CD8-positive, alpha-beta memory T cell (primary cell): ENCODE results near the gene OXSM. TPM values are rescaled to one million over a fixed set of nuclear protein-coding genes. Genes with fewer than 3 reads are reported as not detected.

Source experiments
- CTCF ChIA-PET: fragments of 350-600 bp; sonication (Branson Sonifier 250); formaldehyde crosslinking; loops from one replicate; lab custom pipeline; 2021; ENCODE audit warnings: antibody characterized with exemption; lab: Charles Lee
- POLR2A ChIA-PET: fragments of 350-600 bp; sonication (Branson Sonifier 250); formaldehyde crosslinking; loops from one replicate; lab custom pipeline; 2021; ENCODE audit warnings: antibody characterized with exemption; lab: Charles Lee
- DNase-seq, 5 donors: peaks; one replicate each; pipeline versions ENCODE4 v3.0.0 to v3.0.0-alpha.2; 2020 to 2022; ENCODE audit warnings: mixed read lengths in 1 of 5
- H3K27ac ChIP-seq: one replicate; pipeline ENCODE4 v1.7.0; 2013; ENCODE audit warnings: low read depth, mild to moderate bottlenecking, low read length, moderate library complexity
- H3K27me3 ChIP-seq: 2 replicates; pipeline ENCODE4 v1.7.0; 2013; ENCODE audit warnings: low read length, mild to moderate bottlenecking; ENCODE audit not compliant: insufficient read depth, poor library complexity, severe bottlenecking
- H3K36me3 ChIP-seq: 2 replicates; pipeline ENCODE4 v1.7.0; 2013; ENCODE audit warnings: mild to moderate bottlenecking, low read length, moderate library complexity; ENCODE audit not compliant: insufficient read depth
- H3K4me1 ChIP-seq: 2 replicates; pipeline ENCODE4 v1.7.0; 2013; ENCODE audit warnings: mild to moderate bottlenecking, low read length, moderate library complexity; ENCODE audit not compliant: insufficient read depth
- H3K4me3 ChIP-seq: 2 replicates; pipeline ENCODE4 v1.7.0; 2013; ENCODE audit warnings: mild to moderate bottlenecking, low read length
- H3K9me3 ChIP-seq: 2 replicates; pipeline ENCODE4 v1.7.0; 2013; ENCODE audit warnings: mild to moderate bottlenecking, low read length
- H3K27ac Mint-ChIP-seq, 8 donors: one replicate each; pipeline ENCODE4 v1.8.0; 2020 to 2021; ENCODE audit warnings: mixed read lengths in 8 of 8, mild to moderate bottlenecking in 6 of 8, inconsistent platforms in 3 of 8, moderate library complexity in 3 of 8
- H3K27me3 Mint-ChIP-seq, 2 donors: one replicate each; pipeline ENCODE4 v1.8.0; 2020 to 2021; ENCODE audit warnings: mixed read lengths in 2 of 2, mild to moderate bottlenecking in 1 of 2, moderate library complexity in 1 of 2
- H3K36me3 Mint-ChIP-seq, 3 donors: one replicate each; pipeline ENCODE4 v1.8.0; 2020 to 2021; ENCODE audit warnings: mixed read lengths in 3 of 3, inconsistent platforms in 1 of 3, mild to moderate bottlenecking in 1 of 3
- H3K4me1 Mint-ChIP-seq, 3 donors: one replicate each; pipeline ENCODE4 v1.8.0; 2020 to 2021; ENCODE audit warnings: mixed read lengths in 3 of 3, inconsistent platforms in 1 of 3, mild to moderate bottlenecking in 1 of 3
- H3K4me3 Mint-ChIP-seq, 7 donors: one replicate each; pipeline ENCODE4 v1.8.0; 2020 to 2021; ENCODE audit warnings: mixed read lengths in 7 of 7, mild to moderate bottlenecking in 6 of 7, moderate library complexity in 4 of 7, inconsistent platforms in 2 of 7
- H3K9me3 Mint-ChIP-seq, 5 donors: one replicate each; pipeline ENCODE4 v1.8.0; 2020 to 2022; ENCODE audit warnings: mixed read lengths in 5 of 5, mild to moderate bottlenecking in 3 of 5, moderate library complexity in 2 of 5, inconsistent platforms in 1 of 5
- polyA plus RNA-seq: library from polyadenylated mRNA; unstranded; fragments of 300-500 nt; fragmentation: Illumina TruSeq; gene quantifications from one replicate; pipeline ENCODE4 v1.2.3, GENCODE V29; 2021
- total RNA-seq, 2 experiments: library from RNA; stranded (reverse); gene quantifications; one replicate each; pipeline ENCODE4 v1.2.3, GENCODE V29; 2021

OXSM gene
- total and polyA plus RNA-seq, 3 experiments from 2014 or later, result 12.1 to 13.1 (median 12.9) TPM

GRCh38 chr3:25768851-25769250, 21.0 kb upstream of the OXSM start:
- Mint-ChIP-seq H3K9me3 (no peaks in the 10 kb centered on the region), H3K27me3 (peaks cover 0 to 1% of the 10 kb centered on the region in 2 donors), H3K4me3 (no peak overlapping the region), H3K4me1 (peaks cover 30 to 60% (median 45%) of the 10 kb centered on the region in 3 donors), H3K36me3 (peaks cover 6 to 45% (median 15%) of the 10 kb centered on the region in 3 donors), H3K27ac (no peak overlapping the region)
- ChIA-PET POLR2A (no interaction called here), CTCF (no interaction called here)
- Histone ChIP-seq H3K9me3 (no peaks in the 10 kb centered on the region), H3K4me1 (no peaks in the 10 kb centered on the region), H3K4me3 (no peak overlapping the region), H3K27me3 (no peaks in the 10 kb centered on the region), H3K36me3 (peaks cover 6% of the 10 kb centered on the region), H3K27ac (no peak overlapping the region)
- DNase-seq, result no peak

GRCh38 chr3:25775936-25776335, 14.0 kb upstream of the OXSM start:
- Histone ChIP-seq H3K36me3 (peaks cover 41% of the 10 kb centered on the region), H3K4me1 (peaks cover 12% of the 10 kb centered on the region), H3K27me3 (no peaks in the 10 kb centered on the region), H3K9me3 (no peaks in the 10 kb centered on the region), H3K27ac (no peak overlapping the region), H3K4me3 (no peak overlapping the region)
- no peak overlapping the region for H3K4me3 Mint-ChIP-seq
- H3K9me3 Mint-ChIP-seq, result no peaks in the 10 kb centered on the region
- peaks cover 41 to 56% (median 51%) of the 10 kb centered on the region in 3 donors for H3K4me1 Mint-ChIP-seq
- POLR2A ChIA-PET, result no interaction called here
- DNase-seq, result no peak
- peaks cover 26 to 56% (median 35%) of the 10 kb centered on the region in 3 donors for H3K36me3 Mint-ChIP-seq
- H3K27ac Mint-ChIP-seq, result no peak overlapping the region
- peaks cover 0 to 1% of the 10 kb centered on the region in 2 donors for H3K27me3 Mint-ChIP-seq
- CTCF ChIA-PET, result no interaction called here

DNA sequence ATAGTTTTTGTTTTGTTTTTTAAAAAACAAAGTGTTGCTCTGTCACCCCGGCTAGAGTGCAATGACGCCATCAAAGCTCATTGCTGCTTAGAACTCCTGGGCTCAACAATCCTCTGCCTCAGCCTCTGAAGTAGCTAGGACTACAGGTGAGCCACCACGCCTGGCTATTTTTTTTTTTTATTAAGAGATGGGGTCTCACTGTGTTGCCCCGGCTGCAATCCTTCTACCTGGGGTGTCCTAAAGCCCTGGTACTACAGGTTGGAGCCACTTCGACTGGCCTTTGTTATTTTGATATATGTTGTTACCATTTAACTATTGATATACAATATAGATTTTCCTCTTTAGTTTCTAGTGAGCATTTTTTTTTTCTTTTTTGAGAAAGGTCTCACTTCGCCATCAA, 9.3 kb upstream of the OXSM start:
- peaks cover 31% of the 10 kb centered on the region for H3K4me1 ChIP-seq
- H3K36me3 ChIP-seq, result peaks cover 27% of the 10 kb centered on the region
- H3K27me3 ChIP-seq, result no peaks in the 10 kb centered on the region
- peak overlapping the region in 5 of 7 donors; percentile 2 to 82 (median 28) for H3K4me3 Mint-ChIP-seq
- ChIA-PET CTCF (interaction anchor here (1.3 kb wide), 1 partner anchor 10 kb away, joined by 3 read pairs; the partner anchor contains the start of gene OXSM), POLR2A (no interaction called here)
- no peak overlapping the region for H3K4me3 ChIP-seq
- H3K9me3 ChIP-seq, result no peaks in the 10 kb centered on the region
- DNase-seq, result no peak
- peak overlapping the region in 3 of 8 donors; percentile 0 to 71 (median 3) for H3K27ac Mint-ChIP-seq
- no peaks in the 10 kb centered on the region for H3K27me3 Mint-ChIP-seq
- no peaks in the 10 kb centered on the region for H3K9me3 Mint-ChIP-seq
- peaks cover 11 to 35% (median 12%) of the 10 kb centered on the region in 3 donors for H3K36me3 Mint-ChIP-seq
- peaks cover 42 to 69% (median 62%) of the 10 kb centered on the region in 3 donors for H3K4me1 Mint-ChIP-seq
- H3K27ac ChIP-seq, result no peak overlapping the region

DNA sequence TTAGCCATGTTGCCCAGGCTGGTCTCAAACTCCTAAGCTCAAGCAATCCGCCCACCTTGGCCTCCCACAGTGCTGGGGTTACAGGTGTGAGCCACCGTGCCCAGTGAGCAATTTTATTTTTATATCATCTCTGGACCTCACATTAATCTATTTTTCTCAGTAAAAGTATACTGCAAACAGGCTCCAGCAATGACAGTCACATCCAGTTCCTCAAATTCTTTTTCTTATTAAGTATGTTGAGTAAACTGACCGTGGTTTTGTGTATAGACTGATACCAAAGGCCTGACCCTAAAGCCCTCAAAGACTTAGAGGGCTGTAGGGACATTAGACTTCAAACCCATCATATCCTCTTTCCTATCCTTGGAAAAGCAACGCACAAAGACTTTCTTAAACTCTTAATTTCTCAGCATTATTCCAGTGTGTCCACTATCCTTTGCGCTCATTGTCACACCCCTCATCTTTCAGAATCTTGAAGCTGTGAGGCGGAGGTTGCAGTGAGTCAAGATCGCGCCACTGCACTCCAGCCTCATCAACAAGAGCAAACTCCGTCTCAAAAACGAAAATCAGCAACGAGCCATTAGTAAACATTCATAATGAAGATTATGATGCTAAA, 8.6 kb upstream of the OXSM start:
- ChIA-PET POLR2A (no interaction called here), CTCF (interaction anchor here (1.3 kb wide), 1 partner anchor 9 kb away, joined by 3 read pairs; the partner anchor contains the start of gene OXSM)
- Histone ChIP-seq H3K27ac (no peak overlapping the region), H3K4me3 (peak overlapping the region; percentile 70), H3K27me3 (no peaks in the 10 kb centered on the region), H3K36me3 (peaks cover 21% of the 10 kb centered on the region), H3K9me3 (no peaks in the 10 kb centered on the region), H3K4me1 (peaks cover 31% of the 10 kb centered on the region)
- peak overlapping the region in 6 of 8 donors; percentile 83 to 98 (median 92) for H3K27ac Mint-ChIP-seq
- H3K9me3 Mint-ChIP-seq, result no peaks in the 10 kb centered on the region
- no peak for DNase-seq
- peak overlapping the region; percentile 40 to 99 (median 92) for H3K4me3 Mint-ChIP-seq
- H3K27me3 Mint-ChIP-seq, result no peaks in the 10 kb centered on the region
- H3K4me1 Mint-ChIP-seq, result peaks cover 42 to 66% (median 60%) of the 10 kb centered on the region in 3 donors
- H3K36me3 Mint-ChIP-seq, result peaks cover 11 to 29% (median 12%) of the 10 kb centered on the region in 3 donors

GRCh38 chr3:25781758-25782594, 7.9 kb upstream of the OXSM start:
- H3K27ac ChIP-seq, result peak overlapping the region; percentile 89
- peaks cover 31% of the 10 kb centered on the region for H3K4me1 ChIP-seq
- peak overlapping the region; percentile 70 for H3K4me3 ChIP-seq
- Mint-ChIP-seq H3K36me3 (peaks cover 6 to 21% (median 6%) of the 10 kb centered on the region in 3 donors), H3K4me3 (peak overlapping the region; percentile 85 to 99 (median 93)), H3K4me1 (peaks cover 39 to 61% (median 52%) of the 10 kb centered on the region in 3 donors), H3K9me3 (no peaks in the 10 kb centered on the region), H3K27ac (peak overlapping the region; percentile 66 to 98 (median 90)), H3K27me3 (no peaks in the 10 kb centered on the region)
- H3K9me3 ChIP-seq, result no peaks in the 10 kb centered on the region
- DNase-seq, result no peak
- H3K27me3 ChIP-seq, result no peaks in the 10 kb centered on the region
- peaks cover 14% of the 10 kb centered on the region for H3K36me3 ChIP-seq
- POLR2A ChIA-PET, result no interaction called here
- CTCF ChIA-PET, result no interaction called here

- H3K27ac Mint-ChIP-seq, result peak overlapping the region; percentile 83 to 98 (median 90)
Observed at GRCh38 chr3:25782636-25782937, 7.3 kb upstream of the OXSM start.

DNA sequence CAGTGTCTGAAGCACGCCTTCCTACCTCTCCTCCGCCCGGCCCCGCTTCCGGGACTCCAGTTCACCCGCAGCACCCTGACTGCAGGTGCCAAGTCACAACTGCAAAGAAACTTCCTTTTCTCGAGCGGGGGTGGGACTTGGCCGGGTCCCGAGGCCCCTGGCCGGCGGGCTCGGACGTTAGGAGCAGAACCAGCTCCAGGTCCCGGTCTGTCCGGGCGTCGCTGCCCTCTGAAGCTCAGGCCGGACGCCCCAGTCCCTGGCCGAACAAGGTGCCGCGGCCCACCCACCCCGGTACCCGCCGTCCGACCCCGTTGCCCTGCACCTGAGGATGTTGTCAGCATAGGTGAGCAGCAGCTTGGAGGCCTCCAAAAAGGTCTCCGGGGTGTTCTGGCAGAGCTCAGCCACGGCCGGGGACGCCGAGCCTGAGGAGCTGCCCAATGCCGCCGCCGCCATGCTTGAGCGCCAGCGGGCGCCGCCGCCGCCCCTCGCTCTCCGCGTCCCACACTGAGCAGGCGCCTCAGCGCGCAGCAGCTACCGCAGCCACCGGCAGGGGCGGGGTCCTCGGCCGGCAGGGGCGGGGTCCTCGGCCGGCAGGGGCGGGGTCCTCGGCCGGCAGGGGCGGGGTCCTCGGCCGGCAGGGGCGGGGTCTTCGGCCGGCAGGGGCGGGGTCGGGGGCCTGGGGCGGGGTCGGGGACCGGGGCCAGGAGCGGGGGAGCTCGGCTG, 6.8 kb upstream of the OXSM start, which contains the start of gene NGLY1:
TSS of gene NGLY1 (minus strand) at position 506 of the 723 bp plus-strand sequence. CDS start at position 453, 53 bp downstream.
- H3K9me3 Mint-ChIP-seq, result no peaks in the 10 kb centered on the region
- H3K27me3 Mint-ChIP-seq, result no peaks in the 10 kb centered on the region
- Histone ChIP-seq H3K9me3 (no peaks in the 10 kb centered on the region), H3K36me3 (peaks cover 3% of the 10 kb centered on the region), H3K27me3 (no peaks in the 10 kb centered on the region), H3K4me3 (peak within 1 kb of the TSS; percentile 70), H3K27ac (peak within 1 kb of the TSS; percentile 89), H3K4me1 (peaks cover 31% of the 10 kb centered on the region)
- ChIA-PET CTCF (interaction anchor here (1.1 to 1.7 kb wide), 4 partner anchors 9 to 135 kb away, joined by 3 to 8 read pairs (median 4); no protein-coding TSS in a partner anchor), POLR2A (interaction anchor here (0.5 to 1.1 kb wide), 6 partner anchors 15 to 1866 kb away, joined by 3 to 9 read pairs (median 3); partner anchors contain the start of genes NKIRAS1 and RPL15)
- H3K36me3 Mint-ChIP-seq, result peaks cover 0 to 12% (median 0%) of the 10 kb centered on the region in 3 donors
- DNase-seq, result peak; percentile 78 to 88 (median 83)
- H3K4me3 Mint-ChIP-seq, result peak within 1 kb of the TSS; percentile 85 to 99 (median 93)
- peaks cover 34 to 54% (median 49%) of the 10 kb centered on the region in 3 donors for H3K4me1 Mint-ChIP-seq
- H3K27ac Mint-ChIP-seq, result peak within 1 kb of the TSS; percentile 83 to 98 (median 92)

More at GRCh38 chr3:25782636-25782937, 7.3 kb upstream of the OXSM start:
- H3K4me1 ChIP-seq, result peaks cover 31% of the 10 kb centered on the region
- Mint-ChIP-seq H3K36me3 (peaks cover 3 to 18% (median 3%) of the 10 kb centered on the region in 3 donors), H3K4me1 (peaks cover 35 to 58% (median 49%) of the 10 kb centered on the region in 3 donors), H3K27me3 (no peaks in the 10 kb centered on the region), H3K4me3 (peak overlapping the region; percentile 85 to 99 (median 93)), H3K9me3 (no peaks in the 10 kb centered on the region)
- H3K9me3 ChIP-seq, result no peaks in the 10 kb centered on the region
- CTCF ChIA-PET, result interaction anchor here (1.1 to 1.7 kb wide), 4 partner anchors 8 to 134 kb away, joined by 3 to 8 read pairs (median 4); no protein-coding TSS in a partner anchor
- POLR2A ChIA-PET, result interaction anchor here (0.8 to 1.1 kb wide), 2 partner anchors 115 to 119 kb away, joined by 3 read pairs; no protein-coding TSS in a partner anchor
- no peak for DNase-seq
- peak overlapping the region; percentile 89 for H3K27ac ChIP-seq
- no peaks in the 10 kb centered on the region for H3K27me3 ChIP-seq
- peaks cover 8% of the 10 kb centered on the region for H3K36me3 ChIP-seq
- peak overlapping the region; percentile 70 for H3K4me3 ChIP-seq
